OCI-LY3 (cell line): ENCODE data around the gene CENPM.

Experiments
- EZH2phosphoT487 ChIP-seq: fragments of 200-600 bp; shearing (Covaris generic); IDR thresholded peaks from 2 replicates; pipeline ENCODE4 v1.6.1; 2018; ENCODE audit warnings: antibody characterized with exemption, mixed run types, low read depth
- TF ChIP-seq, protein P1 (sequence below): fragments of 200-600, 300-600 bp; sonication (generic); IDR thresholded peaks from 2 replicates; pipeline ENCODE4 v1.5.1; 2014; ENCODE audit warnings: antibody characterized with exemption, low read length, low read depth

DNA sequence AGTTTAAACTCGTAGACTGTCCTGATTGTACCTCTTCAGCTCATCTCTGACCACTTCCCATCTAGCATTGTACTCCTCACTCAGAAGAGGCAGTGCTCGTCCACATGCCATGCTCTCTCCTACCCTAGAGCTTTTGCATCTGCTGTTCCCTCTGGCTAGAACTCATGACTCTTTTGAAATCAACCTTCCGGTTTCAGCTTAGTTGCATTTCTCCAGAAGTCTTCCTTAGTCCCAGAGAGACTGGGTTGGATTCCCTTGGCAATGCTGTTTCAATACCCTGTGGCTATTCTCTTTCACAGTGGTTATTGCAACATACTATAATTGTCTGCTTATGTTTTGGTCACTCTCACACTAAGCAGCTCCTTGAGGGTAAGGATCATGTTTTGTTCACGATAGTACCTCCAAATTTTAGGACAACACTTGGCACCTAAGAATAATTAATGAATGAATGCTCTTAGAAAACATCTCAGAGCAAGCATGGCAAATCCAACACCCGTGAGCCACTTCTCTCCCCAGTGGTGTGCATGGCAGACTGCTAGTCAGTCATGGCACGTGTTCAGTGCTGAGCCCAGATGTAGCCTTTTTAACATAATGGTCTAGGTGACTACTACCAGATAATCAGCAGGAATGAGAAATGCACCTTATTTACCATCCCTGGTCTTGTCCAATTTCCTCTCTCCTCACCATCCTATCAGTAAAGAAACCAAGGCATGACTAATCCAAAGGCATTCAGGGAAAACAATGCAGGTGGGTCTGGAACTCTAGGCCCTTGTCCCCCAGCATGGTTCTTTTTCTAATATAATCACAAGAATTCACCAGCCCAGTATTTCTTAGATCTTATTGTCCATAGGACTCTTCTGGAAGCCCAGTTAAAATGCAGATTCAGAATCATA lies 36.8 kb upstream of the CENPM start:
- TF ChIP-seq, protein P1, sequence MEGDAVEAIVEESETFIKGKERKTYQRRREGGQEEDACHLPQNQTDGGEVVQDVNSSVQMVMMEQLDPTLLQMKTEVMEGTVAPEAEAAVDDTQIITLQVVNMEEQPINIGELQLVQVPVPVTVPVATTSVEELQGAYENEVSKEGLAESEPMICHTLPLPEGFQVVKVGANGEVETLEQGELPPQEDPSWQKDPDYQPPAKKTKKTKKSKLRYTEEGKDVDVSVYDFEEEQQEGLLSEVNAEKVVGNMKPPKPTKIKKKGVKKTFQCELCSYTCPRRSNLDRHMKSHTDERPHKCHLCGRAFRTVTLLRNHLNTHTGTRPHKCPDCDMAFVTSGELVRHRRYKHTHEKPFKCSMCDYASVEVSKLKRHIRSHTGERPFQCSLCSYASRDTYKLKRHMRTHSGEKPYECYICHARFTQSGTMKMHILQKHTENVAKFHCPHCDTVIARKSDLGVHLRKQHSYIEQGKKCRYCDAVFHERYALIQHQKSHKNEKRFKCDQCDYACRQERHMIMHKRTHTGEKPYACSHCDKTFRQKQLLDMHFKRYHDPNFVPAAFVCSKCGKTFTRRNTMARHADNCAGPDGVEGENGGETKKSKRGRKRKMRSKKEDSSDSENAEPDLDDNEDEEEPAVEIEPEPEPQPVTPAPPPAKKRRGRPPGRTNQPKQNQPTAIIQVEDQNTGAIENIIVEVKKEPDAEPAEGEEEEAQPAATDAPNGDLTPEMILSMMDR = no peak
- no peak for TF ChIP-seq EZH2phosphoT487
